Cerebellar cortex (tissue), 1 donor: ENCODE data around the gene NELFA.
A peak's percentile ranks its signal among the peaks of the same experiment; 100 is the strongest.

Experiments used
- DNase-seq: peaks from one replicate; pipeline ENCODE4 v3.0.0-alpha.2; 2015; ENCODE audit warnings: low spot score

NELFA gene

GRCh38 chr4:1982124-1983052 lies 26.4 kb downstream of the NELFA start:
- DNase-seq = no peak

GRCh38 chr4:1981251-1982058 lies 27.3 kb downstream of the NELFA start:
- DNase-seq = no peak

GRCh38 chr4:1980561-1981041 lies 28.2 kb downstream of the NELFA start:
- no peak for DNase-seq

GRCh38 chr4:1979477-1980196 lies 29.1 kb downstream of the NELFA start:
- DNase-seq = no peak

GRCh38 chr4:1978741-1979476 lies 29.9 kb downstream of the NELFA start:
- DNase-seq = no peak

- no peak for DNase-seq
Measured at GRCh38 chr4:1978226-1978625, 30.5 kb downstream of the NELFA start.

GRCh38 chr4:1976416-1977352 lies 32.1 kb downstream of the NELFA start:
- DNase-seq = no peak

- no peak for DNase-seq
Measured at GRCh38 chr4:1975880-1976279, 32.9 kb downstream of the NELFA start.

- no peak for DNase-seq
Measured at GRCh38 chr4:1975391-1975801, 33.4 kb downstream of the NELFA start.

- no peak for DNase-seq
Measured at GRCh38 chr4:1974840-1975239, 33.9 kb downstream of the NELFA start.

- no peak for DNase-seq
Measured at GRCh38 chr4:1973661-1974060, 35.1 kb downstream of the NELFA start.

- DNase-seq = no peak
Measured at GRCh38 chr4:1973218-1973617, 35.6 kb downstream of the NELFA start.

GRCh38 chr4:1972414-1972813 lies 36.4 kb downstream of the NELFA start:
- DNase-seq = no peak

- no peak for DNase-seq
Measured at GRCh38 chr4:1971456-1972200, 37.1 kb downstream of the NELFA start.

- DNase-seq = no peak
Measured at GRCh38 chr4:1970926-1971325, 37.8 kb downstream of the NELFA start.

- no peak for DNase-seq
Measured at GRCh38 chr4:1969928-1970723, 38.6 kb downstream of the NELFA start.

GRCh38 chr4:1968686-1969295 lies 40.0 kb downstream of the NELFA start:
- DNase-seq = no peak

- DNase-seq = peak; percentile 75
Measured at GRCh38 chr4:1967512-1968149, 41.1 kb downstream of the NELFA start.
